H1 (cell line): Measurements from ENCODE around the gene FNDC7. TPM values are rescaled to one million over a fixed set of nuclear protein-coding genes. Genes with fewer than 3 reads are reported as not detected.

Experiments
- CTCF ChIA-PET: fragments of 300-600 bp; sonication (Branson Sonifier 250); formaldehyde crosslinking; loops from one replicate; lab custom pipeline; 2021; ENCODE audit not compliant: partially characterized antibody; lab: Charles Lee
- POLR2A ChIA-PET: fragments of 300-600 bp; sonication (Branson Sonifier 250); formaldehyde crosslinking; loops from one replicate; lab custom pipeline; 2021; ENCODE audit warnings: inconsistent platforms; ENCODE audit not compliant: partially characterized antibody; lab: Charles Lee
- DNase-seq, 2 experiments: peaks; one replicate each; pipeline versions ENCODE4 v3.0.0 to v3.0.0-alpha.2; 2010 to 2022; ENCODE audit warnings: low spot score in 2 of 2, low read depth in 1 of 2, mixed read lengths in 1 of 2
- FAIRE-seq: peaks from 2 replicates; lab custom pipeline; 2011; peaks lifted over from hg19 to GRCh38; lab: Jason Lieb, UNC
- H2AFZ ChIP-seq: 2 replicates; pipeline ENCODE4 v1.8.1; 2012; ENCODE audit warnings: low read length, inconsistent platforms
- H2AK5ac ChIP-seq: 2 replicates; pipeline ENCODE4 v1.6.1; 2013; ENCODE audit warnings: low read depth, low read length
- H2BK120ac ChIP-seq: replicated peaks from 2 replicates; pipeline ENCODE3; 2013; ENCODE audit warnings: low read depth, low read length, inconsistent platforms
- H2BK12ac ChIP-seq: 2 replicates; pipeline ENCODE4 v1.6.1; 2013; ENCODE audit warnings: low read depth, low read length
- H2BK15ac ChIP-seq: 2 replicates; pipeline ENCODE4 v1.6.1; 2013; ENCODE audit warnings: low read length
- H2BK20ac ChIP-seq: 2 replicates; pipeline ENCODE4 v1.6.1; 2013; ENCODE audit warnings: low read length
- H2BK5ac ChIP-seq: 2 replicates; pipeline ENCODE4 v1.6.1; 2013; ENCODE audit warnings: low read depth, low read length
- H3K14ac ChIP-seq: 2 replicates; pipeline ENCODE4 v1.6.1; 2013; ENCODE audit warnings: inconsistent platforms; ENCODE audit not compliant: insufficient read length
- H3K18ac ChIP-seq: 2 replicates; pipeline ENCODE4 v1.6.1; 2013; ENCODE audit warnings: low read length; ENCODE audit errors: extremely low read depth
- H3K23ac ChIP-seq: 2 replicates; pipeline ENCODE4 v1.6.1; 2013; ENCODE audit warnings: inconsistent platforms; ENCODE audit not compliant: insufficient read length
- H3K23me2 ChIP-seq: 2 replicates; pipeline ENCODE4 v1.6.1; 2013; ENCODE audit warnings: low read depth, low read length
- H3K27ac ChIP-seq: 2 replicates; pipeline ENCODE4 v1.6.1; 2011; ENCODE audit warnings: low read depth, low read length, inconsistent platforms
- H3K27me3 ChIP-seq, 4 experiments: replicated peaks in 1 of 4; 1 replicate in 1 of 4; 2 replicates in 3 of 4; pipeline versions ENCODE4 v1.6.1 to v1.8.1; 2011 to 2013; ENCODE audit warnings: low read length in 3 of 4, mild to moderate bottlenecking in 3 of 4, inconsistent platforms in 2 of 4, mixed read lengths in 2 of 4, moderate library complexity in 1 of 4; ENCODE audit not compliant: control insufficient read depth in 3 of 4, insufficient read depth in 3 of 4; ENCODE audit errors: extremely low read depth in 1 of 4
- H3K36me3 ChIP-seq, 4 experiments: 2 replicates each; pipeline versions ENCODE4 v1.6.1 to v1.8.1; 2011 to 2013; ENCODE audit warnings: mild to moderate bottlenecking in 4 of 4, low read length in 3 of 4, moderate library complexity in 2 of 4, control low read depth in 1 of 4, inconsistent platforms in 1 of 4; ENCODE audit not compliant: insufficient read depth in 4 of 4, control insufficient read depth in 2 of 4
- H3K4ac ChIP-seq: replicated peaks from 2 replicates; pipeline ENCODE3; 2013; ENCODE audit warnings: low read length, low read depth, mixed read lengths, inconsistent platforms; ENCODE audit not compliant: insufficient read length
- H3K4me1 ChIP-seq, 4 experiments: replicated peaks in 1 of 4; 1 replicate in 1 of 4; 2 replicates in 3 of 4; pipeline versions ENCODE4 v1.6.1 to v1.8.1; 2011 to 2013; ENCODE audit warnings: low read length in 3 of 4, inconsistent platforms in 2 of 4, mixed read lengths in 1 of 4; ENCODE audit not compliant: insufficient read depth in 4 of 4, control insufficient read depth in 3 of 4
- H3K4me2 ChIP-seq, 2 experiments: 2 replicates each; pipeline versions ENCODE4 v1.6.1 to v1.8.1; 2011 to 2013; ENCODE audit warnings: low read depth in 2 of 2, low read length in 2 of 2, control low read depth in 1 of 2, inconsistent platforms in 1 of 2, mild to moderate bottlenecking in 1 of 2; ENCODE audit not compliant: insufficient read depth in 1 of 2
- H3K4me3 ChIP-seq, 4 experiments: fragments of 200-600, 300-600 bp in 1 of 4; sonication (generic), shearing (Covaris generic), sonication (Bioruptor Twin) in 1 of 4; 2 replicates each; pipeline versions ENCODE4 v1.5.1 to v1.8.1; 2011 to 2016; ENCODE audit warnings: low read length in 4 of 4, low read depth in 3 of 4, control low read depth in 2 of 4, inconsistent platforms in 2 of 4, mild to moderate bottlenecking in 2 of 4, mixed read lengths in 1 of 4, moderate library complexity in 1 of 4; ENCODE audit not compliant: insufficient read depth in 2 of 4; ENCODE audit errors: extremely low read depth in 1 of 4
- H3K56ac ChIP-seq: replicated peaks from 2 replicates; pipeline ENCODE3; 2013; ENCODE audit warnings: low read depth, mild to moderate bottlenecking, mixed read lengths, low read length, inconsistent platforms; ENCODE audit not compliant: insufficient read length
- H3K79me1 ChIP-seq: 2 replicates; pipeline ENCODE4 v1.6.1; 2013; ENCODE audit warnings: low read depth, low read length, control low read depth
- H3K79me2 ChIP-seq, 2 experiments: 2 replicates each; pipeline versions ENCODE4 v1.6.1 to v1.8.1; 2012 to 2013; ENCODE audit warnings: low read length in 2 of 2, mild to moderate bottlenecking in 2 of 2, inconsistent platforms in 1 of 2; ENCODE audit not compliant: insufficient read depth in 2 of 2, control insufficient read depth in 1 of 2
- H3K9ac ChIP-seq, 4 experiments: replicated peaks in 1 of 4; 1 replicate in 1 of 4; 2 replicates in 3 of 4; pipeline versions ENCODE4 v1.6.1 to v1.8.1; 2011 to 2013; ENCODE audit warnings: low read depth in 3 of 4, low read length in 3 of 4, control low read depth in 2 of 4, mild to moderate bottlenecking in 2 of 4, moderate library complexity in 2 of 4, inconsistent platforms in 1 of 4; ENCODE audit errors: extremely low read depth in 1 of 4
- H3K9me3 ChIP-seq, 2 experiments: 2 replicates each; pipeline versions ENCODE4 v1.6.1 to v1.8.1; 2012 to 2013; ENCODE audit warnings: mild to moderate bottlenecking in 2 of 2, moderate library complexity in 2 of 2, control low read depth in 1 of 2, inconsistent platforms in 1 of 2, low read depth in 1 of 2, low read length in 1 of 2, mixed read lengths in 1 of 2; ENCODE audit not compliant: insufficient read depth in 2 of 2
- H4K20me1 ChIP-seq, 2 experiments: replicated peaks in 1 of 2; 2 replicates each; pipeline versions ENCODE3 to v1.8.1; 2011 to 2013; ENCODE audit warnings: inconsistent platforms in 2 of 2, low read length in 2 of 2, mild to moderate bottlenecking in 1 of 2; ENCODE audit not compliant: insufficient read depth in 2 of 2, control insufficient read depth in 1 of 2
- H4K5ac ChIP-seq: 2 replicates; pipeline ENCODE4 v1.6.1; 2013; ENCODE audit warnings: low read length, low read depth, mixed read lengths, inconsistent platforms; ENCODE audit not compliant: insufficient read length
- H4K8ac ChIP-seq: 2 replicates; pipeline ENCODE4 v1.8.0; 2013; ENCODE audit warnings: mild to moderate bottlenecking, moderate library complexity, low read length, inconsistent platforms; ENCODE audit not compliant: insufficient read depth; ENCODE audit errors: extremely low read depth
- H4K91ac ChIP-seq: replicated peaks from 2 replicates; pipeline ENCODE3; 2013; ENCODE audit warnings: low read length, mixed read lengths, inconsistent platforms; ENCODE audit not compliant: insufficient read length
- WGBS, 2 experiments: shearing (Covaris generic) in 1 of 2; methylation state at CpG; one replicate each; pipeline versions ENCODE4 v1.1.6 to v1.1.7; 2013 to 2015; ENCODE audit warnings: low lambda C conversion rate in 2 of 2, mixed read lengths in 2 of 2, inconsistent platforms in 1 of 2, low coverage in 1 of 2, missing lambda C conversion rate in 1 of 2; ENCODE audit not compliant: insufficient replicate concordance in 2 of 2, insufficient coverage in 1 of 2, insufficient read length in 1 of 2; ENCODE audit errors: extremely low coverage in 1 of 2, missing lambda C conversion rate in 1 of 2; 5-methylcytosine and 5-hydroxymethylcytosine counted together
- polyA plus RNA-seq, 7 experiments: library from polyadenylated mRNA; depleted of rRNA in 3 of 7; stranded (reverse) in 5 of 7; unstranded in 2 of 7; fragments of >200 nt in 5 of 7; fragments of 200-250 nt in 2 of 7; gene quantifications; 1 replicate in 5 of 7; 2 replicates in 1 of 7; 4 replicates in 1 of 7; pipeline versions ENCODE4 v1.2.1 to v1.2.3, GENCODE V29; 2011 to 2013; ENCODE audit warnings: missing spikeins in 2 of 7, mixed read lengths in 2 of 7
- total RNA-seq: library from RNA; stranded (reverse); fragmentation: NEBNext Ultra II Directional; extraction: Animal tissue kit (Norgen Biotek cat#: 25700); gene quantifications from 2 replicates; pipeline ENCODE4 v1.2.1, GENCODE V29; 2021

FNDC7 gene
- total and polyA plus RNA-seq, 2 of the 8 experiments (the other 6 are each of a cell fraction or from before 2014, with no cell fraction given) = 0.13 to 0.20 TPM

GRCh38 chr1:108670131-108670773, 42.5 kb upstream of the FNDC7 start:
- Histone ChIP-seq H3K4me3 (no peak overlapping the region), H3K4ac (no peak overlapping the region), H2AFZ (no peak overlapping the region), H3K4me1 (no peaks in the 10 kb centered on the region), H3K23ac (no peak overlapping the region), H4K20me1 (no peaks in the 10 kb centered on the region), H3K56ac (no peak overlapping the region), H2BK12ac (no peak overlapping the region), H3K4me2 (no peak overlapping the region), H2BK5ac (no peak overlapping the region), H3K79me2 (no peaks in the 10 kb centered on the region), H4K8ac (no peak overlapping the region), H2AK5ac (no peak overlapping the region), H3K9ac (no peak overlapping the region), H2BK20ac (no peak overlapping the region), H2BK15ac (no peak overlapping the region), H3K18ac (no peak overlapping the region), H3K79me1 (no peaks in the 10 kb centered on the region), H4K91ac (no peak overlapping the region), H3K27ac (no peak overlapping the region), H3K14ac (no peak overlapping the region), H3K36me3 (no peaks in the 10 kb centered on the region), H4K5ac (no peak overlapping the region), H3K23me2 (no peaks in the 10 kb centered on the region), H2BK120ac (no peak overlapping the region), H3K9me3 (peaks cover 0 to 9% of the 10 kb centered on the region in 2 experiments; a peak in 1 of 4 replicates), H3K27me3 (no peaks in the 10 kb centered on the region)
- FAIRE-seq (no peak), DNase-seq (no peak)
- WGBS, 2 experiments = 84% methylated on average over 5 of the region's 5 CpGs; no CpG with 5 or more reads in 1 of the 2 experiments
- ChIA-PET POLR2A (interaction anchor here (1.5 to 2.3 kb wide), 2 partner anchors 9 to 12 kb away, joined by 4 to 13 read pairs; partner anchors contain the start of gene HENMT1), CTCF (interaction anchor here (0.6 kb wide), 1 partner anchor 49 kb away, joined by 3 read pairs; no protein-coding TSS in a partner anchor)
